AG08395 (cell line): ENCODE measurements around the gene OPCML.

Experiments used
- DNase-seq: peaks from one replicate; pipeline ENCODE4 v3.0.0; 2012; ENCODE audit warnings: mixed read lengths, low spot score

The OPCML gene

GRCh38 chr11:132466983-132467382 lies 1065.3 kb downstream of the OPCML start:
- no peak for DNase-seq

- no peak for DNase-seq
Measured at GRCh38 chr11:132464939-132465338, 1067.4 kb downstream of the OPCML start.

- DNase-seq: no peak
Measured at GRCh38 chr11:132464003-132464342, 1068.3 kb downstream of the OPCML start.

GRCh38 chr11:132463295-132464002 lies 1068.9 kb downstream of the OPCML start:
- no peak for DNase-seq

GRCh38 chr11:132459736-132460135 lies 1072.6 kb downstream of the OPCML start:
- no peak for DNase-seq

- DNase-seq: no peak
Measured at GRCh38 chr11:132457445-132457844, 1074.9 kb downstream of the OPCML start.

- DNase-seq: no peak
Measured at GRCh38 chr11:132456751-132457328, 1075.5 kb downstream of the OPCML start.

GRCh38 chr11:132455044-132455443 lies 1077.3 kb downstream of the OPCML start:
- no peak for DNase-seq

GRCh38 chr11:132453406-132453805 lies 1078.9 kb downstream of the OPCML start:
- no peak for DNase-seq

GRCh38 chr11:132452616-132453015 lies 1079.7 kb downstream of the OPCML start:
- no peak for DNase-seq

GRCh38 chr11:132451942-132452601 lies 1080.2 kb downstream of the OPCML start:
- DNase-seq: no peak

GRCh38 chr11:132450631-132451030 lies 1081.7 kb downstream of the OPCML start:
- no peak for DNase-seq

- DNase-seq: peak; percentile 76
Measured at GRCh38 chr11:132448334-132448995, 1083.8 kb downstream of the OPCML start.

- DNase-seq: no peak
Measured at GRCh38 chr11:132447761-132448160, 1084.5 kb downstream of the OPCML start.

GRCh38 chr11:132445859-132446291 lies 1086.4 kb downstream of the OPCML start:
- DNase-seq: peak; percentile 18

- DNase-seq: no peak
Measured at GRCh38 chr11:132444911-132445310, 1087.4 kb downstream of the OPCML start.

GRCh38 chr11:132439711-132440255 lies 1092.5 kb downstream of the OPCML start:
- no peak for DNase-seq

GRCh38 chr11:132438418-132438817 lies 1093.9 kb downstream of the OPCML start:
- DNase-seq: no peak

GRCh38 chr11:132430429-132431062 lies 1101.8 kb downstream of the OPCML start:
- peak; percentile 58 for DNase-seq

GRCh38 chr11:132429685-132430084 lies 1102.6 kb downstream of the OPCML start:
- DNase-seq: no peak

GRCh38 chr11:132427611-132428010 lies 1104.7 kb downstream of the OPCML start:
- DNase-seq: peak; percentile 82

GRCh38 chr11:132424433-132424832 lies 1107.9 kb downstream of the OPCML start:
- no peak for DNase-seq
